GM19351 (cell line): ENCODE data around the gene ABCA1.
"Not testable (repeated sequence)": the region's sequence is repeated elsewhere in the genome, so short reads cannot be mapped to it uniquely, and the experiment has no call there.

Source experiments
- ATAC-seq: cut with Tn5 transposase; IDR thresholded peaks from one replicate; pipeline ENCODE4 v1.9.1; 2021; ENCODE audit warnings: mild to moderate bottlenecking, moderate library complexity; ENCODE audit not compliant: unreplicated experiment

The ABCA1 gene

DNA sequence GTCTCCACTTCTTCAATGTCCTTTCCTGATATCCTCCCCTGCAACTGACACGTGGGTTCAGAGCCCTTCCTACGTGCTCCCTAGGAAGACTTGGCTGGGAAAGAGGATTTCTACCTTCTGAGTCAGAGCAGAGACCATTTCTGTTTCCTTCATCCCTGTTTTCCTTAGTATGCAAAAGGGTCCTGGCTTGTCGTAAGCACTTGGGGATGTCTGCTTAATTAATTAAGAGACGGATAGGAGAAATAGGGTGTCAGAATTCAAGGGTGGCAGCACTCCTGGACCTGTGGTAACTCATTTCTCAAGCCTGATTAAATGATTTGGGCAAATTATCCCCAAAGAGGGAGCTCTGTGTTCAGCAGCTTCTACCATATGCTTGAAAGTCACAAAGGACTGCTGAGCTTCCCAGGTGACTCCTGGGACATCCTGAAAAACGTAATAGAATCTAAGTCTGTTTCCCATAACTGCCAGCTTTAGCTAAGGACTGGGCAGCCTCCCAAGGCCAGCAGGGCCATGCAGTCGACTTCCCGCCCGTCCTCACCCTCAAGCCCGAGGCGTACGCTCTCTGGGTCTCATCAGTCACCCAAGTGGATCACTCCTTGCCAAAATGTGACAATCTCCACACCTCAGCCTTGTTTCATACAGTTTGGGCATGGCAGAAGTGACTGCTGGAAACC lies 20.5 kb downstream of the ABCA1 start:
- ATAC-seq, result no peak

DNA sequence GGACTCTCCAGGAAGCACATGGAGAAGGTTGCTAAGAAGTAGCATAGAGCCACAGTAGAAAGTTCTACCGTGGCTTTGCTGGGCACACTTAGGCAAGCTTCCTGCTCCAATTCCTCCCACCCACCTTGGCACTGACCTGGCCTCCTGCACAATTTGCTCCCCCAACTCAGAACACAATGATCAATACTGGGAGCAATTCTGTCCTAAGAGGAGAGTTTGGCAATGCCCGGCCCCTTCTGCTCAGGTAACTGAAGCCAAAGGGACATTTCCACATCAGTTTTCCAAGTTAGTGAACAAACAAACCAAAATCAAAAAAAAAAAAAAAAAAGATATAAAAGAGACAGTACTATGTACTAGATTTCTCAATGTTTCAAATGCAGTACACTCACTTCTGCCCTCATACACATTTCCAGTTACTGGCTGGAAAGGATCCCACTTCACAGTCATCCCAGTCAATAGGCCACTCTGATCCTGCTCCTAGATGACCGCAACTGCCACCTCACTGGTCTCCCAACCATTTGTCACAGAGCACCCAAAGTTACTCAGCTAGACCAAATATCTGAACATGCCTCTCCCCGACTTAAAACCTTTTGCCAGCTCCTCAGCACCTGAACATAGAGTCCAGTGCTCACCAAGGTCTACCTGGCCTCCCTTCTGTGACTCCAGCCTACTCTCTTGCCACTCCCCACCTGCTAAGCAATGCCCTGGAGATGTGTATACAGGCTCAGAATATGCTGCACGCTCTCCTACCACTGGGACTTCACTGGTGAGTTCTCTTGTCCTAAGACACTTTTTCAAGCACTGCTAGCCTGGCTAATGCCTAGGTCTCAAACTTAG lies 21.3 kb downstream of the ABCA1 start:
- no peak for ATAC-seq

GRCh38 chr9:104905931-104906330 lies 22.0 kb downstream of the ABCA1 start:
- ATAC-seq, result no peak

DNA sequence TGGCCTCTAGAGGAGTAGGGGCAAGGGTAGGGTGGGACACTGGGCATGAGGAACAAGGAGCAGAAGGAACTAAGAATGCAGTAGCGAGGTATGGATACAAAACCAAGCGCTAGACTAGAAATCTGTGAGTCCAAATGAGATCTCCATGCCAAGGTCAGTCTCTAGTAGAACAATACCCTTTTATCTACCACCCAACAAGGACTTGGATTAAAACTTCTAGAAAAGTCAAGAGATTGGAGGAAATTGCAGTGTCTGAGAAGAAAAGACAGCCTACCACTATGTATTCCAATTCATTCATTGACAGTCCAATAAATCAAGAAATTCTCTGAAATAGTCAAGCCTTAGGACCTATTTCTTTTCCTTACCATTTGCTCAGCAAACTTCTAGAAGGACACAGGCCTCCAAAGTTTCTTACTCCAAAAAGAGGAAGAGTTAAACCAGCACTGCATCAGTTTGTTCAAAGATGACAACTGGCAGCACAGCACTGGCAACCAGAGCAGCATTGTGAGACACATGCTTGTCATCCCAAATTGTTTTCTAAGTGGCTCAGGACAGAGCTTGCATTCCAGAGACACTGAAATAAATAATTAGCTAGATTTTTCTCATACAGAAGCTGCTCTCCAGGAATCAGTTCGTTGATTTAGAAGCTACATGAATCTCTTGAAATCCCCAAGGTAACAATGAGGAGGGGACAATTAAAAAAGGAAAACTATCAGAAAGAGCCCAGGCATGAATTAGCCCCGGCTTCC lies 22.6 kb downstream of the ABCA1 start:
- no peak for ATAC-seq

- no peak for ATAC-seq
Observed at GRCh38 chr9:104903609-104904008, 24.3 kb downstream of the ABCA1 start.

GRCh38 chr9:104900871-104901270 lies 27.1 kb downstream of the ABCA1 start:
- no peak for ATAC-seq

GRCh38 chr9:104900324-104900723 lies 27.6 kb downstream of the ABCA1 start:
- ATAC-seq, result no peak

DNA sequence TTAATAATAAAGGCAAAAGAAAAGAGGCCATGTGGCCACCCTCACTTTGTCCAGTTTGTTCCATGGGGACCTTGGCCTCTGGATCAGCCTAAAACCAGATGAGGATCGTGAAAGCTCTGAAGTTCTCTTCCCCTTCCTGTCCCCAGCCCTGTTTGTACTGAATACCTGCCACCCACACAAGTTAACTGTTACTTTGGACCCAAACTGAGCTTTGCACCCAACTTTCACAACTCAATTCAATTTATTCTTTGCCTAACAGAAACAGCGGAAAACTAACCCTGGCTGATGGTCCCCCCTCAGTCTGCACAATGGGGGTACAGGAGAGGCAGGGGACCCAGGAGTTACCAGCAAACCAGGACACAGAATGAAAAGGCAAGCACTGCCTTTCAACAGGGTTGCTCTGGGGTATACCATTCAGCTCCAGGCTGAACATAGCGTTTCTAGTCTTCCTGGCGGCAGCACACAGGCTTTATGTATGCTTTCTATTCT lies 28.2 kb downstream of the ABCA1 start:
- ATAC-seq, result no peak

- not testable (repeated sequence) for ATAC-seq
Observed at GRCh38 chr9:104898376-104898775, 29.6 kb downstream of the ABCA1 start.

GRCh38 chr9:104896131-104896530 lies 31.8 kb downstream of the ABCA1 start:
- ATAC-seq, result no peak

- ATAC-seq, result no peak
Observed at GRCh38 chr9:104895572-104895971, 32.4 kb downstream of the ABCA1 start.

DNA sequence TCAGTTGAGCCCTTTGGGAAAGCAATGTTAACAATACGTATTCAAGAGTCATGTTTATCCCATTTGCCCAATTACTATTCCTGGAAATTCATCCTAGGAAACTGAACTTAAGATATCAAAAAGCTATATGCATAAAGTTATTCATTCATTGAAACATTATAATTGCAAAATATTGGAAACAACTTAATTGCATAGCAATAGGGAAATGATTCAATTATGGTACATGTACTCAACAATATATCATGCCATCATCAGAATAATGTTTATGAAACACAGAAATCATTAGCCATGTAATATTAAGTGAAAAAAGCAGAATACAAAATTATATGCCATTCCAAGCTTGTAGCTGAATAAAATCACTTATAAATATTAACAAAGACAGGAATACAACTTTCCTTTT lies 35.3 kb downstream of the ABCA1 start:
- ATAC-seq, result no peak

DNA sequence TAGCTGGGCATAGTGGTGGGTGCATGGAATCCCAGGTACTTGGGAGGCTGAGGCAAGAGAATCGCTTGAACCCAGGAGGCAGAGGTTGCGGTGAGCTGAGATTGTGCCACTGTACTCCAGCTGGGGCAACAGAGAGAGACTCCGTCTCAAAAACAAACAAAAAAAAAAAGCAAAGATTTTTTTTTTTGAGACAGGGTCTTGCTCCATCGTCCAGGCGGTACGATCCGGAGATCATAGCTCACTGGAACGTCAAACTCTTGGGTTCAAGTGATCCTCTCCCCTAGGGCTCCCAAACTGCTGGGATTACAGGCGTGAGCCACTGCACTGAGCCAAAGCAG lies 37.6 kb downstream of the ABCA1 start:
- ATAC-seq, result no peak

DNA sequence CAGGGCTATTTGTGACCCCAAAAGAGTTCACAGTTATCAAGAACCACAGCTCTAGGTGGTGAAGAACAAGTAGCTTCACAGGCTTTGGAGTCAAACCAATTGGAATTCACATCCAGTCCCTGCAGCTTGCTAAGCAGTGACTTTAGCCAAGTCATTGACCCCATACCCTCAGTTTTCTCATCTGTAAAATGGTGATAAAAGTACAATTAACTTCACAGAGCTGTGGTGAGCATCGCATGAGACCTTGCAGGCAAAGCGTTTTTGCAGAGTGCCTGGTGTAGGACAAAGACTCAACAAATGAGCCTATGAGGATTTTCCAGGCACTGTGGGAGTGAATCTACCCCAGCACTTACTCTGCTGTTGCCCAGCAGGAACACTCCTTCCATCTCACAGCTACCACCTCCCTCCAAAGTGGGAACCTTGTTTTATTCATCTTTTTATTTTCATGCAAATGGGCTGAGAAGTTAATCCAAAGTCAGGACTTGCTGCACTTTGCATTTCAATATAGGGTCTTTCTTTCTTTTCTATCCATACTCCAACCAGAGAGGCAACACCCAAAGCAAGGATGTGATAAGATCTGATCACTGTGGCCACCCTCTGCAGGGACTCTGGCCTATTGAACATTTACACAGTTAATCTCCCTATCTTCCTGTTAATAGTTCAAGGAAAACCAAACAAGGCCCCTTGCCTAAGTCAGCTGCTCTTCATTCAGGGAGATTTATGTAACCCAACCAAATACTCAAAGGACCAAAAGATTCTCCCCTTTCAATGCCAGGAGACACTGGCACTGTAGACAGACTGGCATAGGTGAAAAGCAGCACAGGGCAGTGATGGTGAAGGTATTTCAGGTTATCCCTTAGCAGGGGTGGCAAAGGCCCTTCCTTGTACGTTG lies 41.9 kb downstream of the ABCA1 start:
- ATAC-seq, result no peak

DNA sequence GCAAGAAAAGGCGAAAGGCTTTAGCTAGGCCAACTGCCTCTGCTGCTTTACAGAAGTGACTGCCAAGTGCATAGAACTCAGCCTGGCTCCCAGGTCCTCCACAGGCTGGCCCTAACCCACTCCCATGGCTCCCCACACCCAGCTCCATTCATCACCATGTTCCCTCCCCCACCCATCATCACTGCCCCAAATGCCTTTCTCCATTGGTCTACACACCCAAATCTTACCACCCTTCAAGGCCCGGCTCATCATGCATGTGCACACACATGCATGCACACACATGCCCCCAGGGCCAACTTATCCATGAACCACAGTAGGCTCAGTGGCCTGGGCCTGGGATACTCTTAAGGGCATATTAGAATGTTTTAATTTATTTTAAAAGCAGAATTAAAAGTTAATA lies 44.8 kb downstream of the ABCA1 start:
- no peak for ATAC-seq

- ATAC-seq, result no peak
Observed at GRCh38 chr9:104882566-104882965, 45.4 kb downstream of the ABCA1 start.

DNA sequence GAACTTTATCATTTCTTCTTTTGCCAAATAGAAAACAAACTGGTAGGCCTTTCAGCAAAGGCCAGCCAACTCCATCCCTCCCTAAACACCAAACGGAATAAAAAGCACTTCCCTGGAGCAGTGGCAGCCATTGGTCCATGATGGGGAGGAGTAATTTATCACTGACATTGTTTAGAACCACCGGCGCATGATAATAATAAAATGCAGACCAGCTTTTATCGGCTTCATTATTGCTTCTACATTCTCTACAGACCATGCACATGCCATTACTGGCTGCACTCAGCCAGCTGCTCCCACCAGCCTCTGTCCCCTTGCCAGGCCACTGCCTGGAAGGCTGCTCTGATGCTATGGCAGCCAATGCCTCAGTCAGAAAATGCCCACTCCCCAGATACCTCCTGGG lies 45.9 kb downstream of the ABCA1 start:
- ATAC-seq, result no peak

DNA sequence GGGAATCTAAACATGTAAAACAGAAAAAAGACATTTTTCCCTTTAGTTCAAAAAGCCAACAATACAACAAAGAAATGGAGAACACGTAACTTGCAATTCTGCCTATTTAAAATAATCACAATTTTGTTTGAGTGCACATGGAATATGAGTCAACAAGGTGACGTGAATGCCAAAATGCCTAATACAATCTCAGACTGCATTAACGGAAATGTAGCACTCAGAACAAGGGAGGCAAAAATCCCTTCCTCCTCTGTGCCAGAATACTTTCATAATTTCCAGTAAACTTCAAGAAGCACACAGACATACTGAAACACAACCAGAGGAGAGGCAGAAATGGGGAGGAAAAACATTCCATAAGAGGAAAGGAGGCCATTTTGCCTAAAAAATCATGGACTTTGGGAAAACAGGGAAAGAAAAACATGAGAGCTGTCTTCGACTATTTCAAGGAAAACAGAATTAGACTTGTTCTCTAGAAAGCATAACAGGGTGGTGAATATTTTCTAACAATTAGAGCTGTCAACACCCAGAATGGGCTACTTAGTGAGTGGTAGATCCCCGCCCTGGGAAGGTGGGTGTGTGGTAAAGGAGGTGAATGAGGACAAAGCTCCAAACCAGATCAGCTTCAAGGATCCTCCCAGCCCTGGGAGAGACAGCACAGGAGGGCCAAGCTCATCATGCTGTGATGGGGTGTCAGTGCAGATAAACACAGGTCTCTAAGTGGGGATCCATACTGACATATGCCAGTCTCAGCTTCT lies 48.2 kb downstream of the ABCA1 start:
- ATAC-seq, result no peak

DNA sequence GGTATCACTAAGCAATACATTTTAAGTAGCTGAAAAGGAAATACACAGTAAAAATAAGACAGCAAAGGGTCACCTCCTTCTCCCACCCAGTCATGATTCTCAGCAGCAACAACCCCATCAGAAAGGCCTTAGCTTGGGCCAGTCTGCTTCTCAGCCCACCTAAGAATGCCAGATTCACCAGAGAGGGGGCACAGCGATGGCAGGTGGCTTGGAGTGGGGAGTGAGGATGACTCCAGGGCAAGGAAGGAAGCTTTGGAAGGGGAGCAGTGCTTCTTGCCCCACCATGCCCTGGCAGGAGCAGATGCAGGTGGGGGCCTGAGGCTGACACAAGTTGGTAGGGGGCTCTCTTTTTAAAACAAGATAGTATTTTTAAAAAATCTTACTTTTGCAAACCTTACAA lies 51.4 kb downstream of the ABCA1 start:
- no peak for ATAC-seq

DNA sequence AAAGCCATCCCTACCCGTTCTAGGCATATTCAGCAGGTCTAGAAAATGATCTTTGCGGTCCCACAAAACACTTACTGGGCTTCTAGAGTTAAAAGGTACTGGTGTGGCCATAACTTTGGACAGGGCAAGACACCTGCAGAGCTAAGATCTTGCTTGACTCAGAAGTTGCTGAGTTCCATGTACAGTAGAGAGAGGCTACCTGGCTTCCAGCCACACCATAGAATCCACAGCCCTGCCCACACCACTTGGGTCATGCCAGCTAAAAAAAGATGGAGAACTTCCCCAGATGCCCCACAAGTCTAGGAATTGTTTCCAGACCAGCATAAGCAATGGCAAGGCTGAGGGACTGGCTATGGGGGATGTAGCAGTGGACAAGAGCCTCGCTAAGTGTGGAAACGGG lies 52.1 kb downstream of the ABCA1 start:
- no peak for ATAC-seq
